ENCODE results near the gene SPIRE2. TPM values are rescaled to one million over a fixed set of nuclear protein-coding genes. Genes with fewer than 3 reads are reported as not detected.
A peak's percentile ranks its signal among the peaks of the same experiment; 100 is the strongest.

Gene SPIRE2
- total and polyA plus RNA-seq, 2 of the 4 experiments (the other 2 are of a cell fraction), result 0.72 to 1.9 TPM

DNA sequence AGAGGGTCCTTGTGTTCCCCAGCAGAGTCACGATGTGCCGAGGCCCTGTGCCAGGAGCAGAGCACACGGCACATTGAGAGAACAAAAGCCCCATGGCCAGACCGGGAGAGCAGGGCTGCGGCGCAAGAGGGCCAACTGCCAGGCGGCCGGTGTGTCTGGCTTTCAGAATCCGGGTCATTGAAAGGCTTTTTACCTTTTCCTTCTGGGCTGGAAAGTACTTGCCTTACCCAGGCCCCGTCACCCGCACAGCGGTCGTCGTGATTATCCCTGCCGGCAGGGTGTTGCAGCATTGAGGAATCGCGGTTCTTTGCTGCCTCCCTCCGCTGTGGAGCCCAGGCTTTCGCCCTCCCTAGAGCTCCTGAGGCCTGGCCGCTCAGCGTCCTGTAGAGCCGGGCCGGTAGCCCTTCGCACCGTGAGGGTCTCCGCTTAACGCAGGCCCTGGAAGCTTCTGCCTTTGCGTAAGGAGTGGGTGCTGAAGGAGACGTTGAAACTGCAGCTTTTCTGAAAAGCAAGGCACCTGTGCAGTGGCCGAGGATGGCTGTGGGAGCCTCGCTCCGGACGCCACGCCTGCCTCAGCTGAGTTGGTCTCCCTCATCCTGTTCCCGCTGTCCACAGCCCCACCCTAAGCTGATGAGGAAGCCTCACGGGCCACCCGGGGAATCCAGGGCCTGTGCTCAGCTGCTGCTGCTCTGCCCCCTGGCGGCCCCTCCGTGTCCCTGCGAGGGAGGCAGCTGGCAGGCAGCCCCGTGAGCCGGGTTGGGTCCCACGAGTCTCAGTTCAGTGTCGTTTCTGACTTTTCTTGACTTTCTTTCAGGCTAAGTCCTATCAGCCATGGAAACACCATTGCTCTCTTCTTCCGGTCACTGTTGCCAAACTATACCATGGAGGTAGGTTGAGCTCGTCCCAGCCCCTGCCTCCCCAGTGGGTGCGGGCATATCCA is 81.8 kb downstream of the SPIRE2 start:
- peaks cover 0 to 22% of the 10 kb centered on the region in 2 experiments; a peak in 3 of 4 replicates for H3K79me1 ChIP-seq (ENCODE audit: low read depth in 1 of 2, low read length in 2 of 2)
- DNase-seq (peak; percentile 64), ATAC-seq (ENCODE audit: low read depth) (peak; percentile 92)
- peaks cover 10% of the 10 kb centered on the region for H4K20me1 ChIP-seq (ENCODE audit: insufficient read depth, low read length)
- intact Hi-C loops (cut with micrococcal nuclease), result no loop called here
- H2AK5ac ChIP-seq (ENCODE audit: low read depth, low read length), result peak overlapping the region; percentile 64; the same call in 1 of the 2 replicates
- H3K27ac ChIP-seq (ENCODE audit: insufficient read depth, low read length), result no peak overlapping the region; the same call in 1 of the 2 replicates
- no peak overlapping the region for H3K4me3 ChIP-seq (ENCODE audit: insufficient read depth, low read depth, low read length)
- H3K14ac ChIP-seq (replicated peaks; ENCODE audit: low read depth, low read length), result no peak overlapping the region
- BruUV-seq (replicated peaks), result no TSS peak
- H2AFZ ChIP-seq (replicated peaks; ENCODE audit: low read length, poor library complexity), result peak overlapping the region; percentile 46
- no peak overlapping the region for H2BK15ac ChIP-seq (ENCODE audit: low read depth, low read length)
- no peak overlapping the region for H3K56ac ChIP-seq (ENCODE audit: extremely low read depth, insufficient read depth, low read length)
- no peak overlapping the region for H2BK20ac ChIP-seq (ENCODE audit: low read depth, low read length)
- no peak overlapping the region for H2BK120ac ChIP-seq (ENCODE audit: low read depth, low read length)
- no peaks in the 10 kb centered on the region for H3K9me3 ChIP-seq (ENCODE audit: control insufficient read depth, insufficient read depth, low read length)
- no peak overlapping the region for H3K4ac ChIP-seq (ENCODE audit: low read depth, low read length)
- ChIA-PET POLR2A (ENCODE audit: unreplicated experiment) (interaction anchor here (0.6 kb wide), 1 partner anchor 77 kb away, joined by 3 read pairs; no protein-coding TSS in a partner anchor), CTCF (interaction anchor here (0.7 to 1.1 kb wide), 4 partner anchors 8 to 13 kb away, joined by 3 to 4 read pairs (median 4); partner anchors contain the start of genes MC1R and TUBB3)
- H3K23ac ChIP-seq (ENCODE audit: low read depth, low read length), result no peak overlapping the region
- no peak overlapping the region for H2BK5ac ChIP-seq (ENCODE audit: low read depth, low read length, poor library complexity, severe bottlenecking)
- H3K4me1 ChIP-seq (ENCODE audit: control insufficient read depth, insufficient read depth, low read length), result no peaks in the 10 kb centered on the region
- H4K8ac ChIP-seq (ENCODE audit: low read depth in 2 of 2, low read length in 2 of 2), result no peak overlapping the region
- H3K36me3 ChIP-seq (ENCODE audit: control insufficient read depth, insufficient read depth, low read length), result peaks cover 63% of the 10 kb centered on the region
- peaks cover 5% of the 10 kb centered on the region; the same call in 1 of the 2 replicates for H3K9me1 ChIP-seq (ENCODE audit: insufficient read depth, low read length)
- H4K5ac ChIP-seq (ENCODE audit: low read depth, low read length), result no peak overlapping the region
- dilution Hi-C loops (cut with HindIII; ENCODE audit: low sequenced_read_pairs, unreplicated experiment), result no loop called here
- no peak overlapping the region for H3K9ac ChIP-seq (ENCODE audit: low read depth, low read length)
- H2AK9ac ChIP-seq (replicated peaks; ENCODE audit: low read depth, low read length, poor library complexity), result peak overlapping the region; percentile 81
- in situ Hi-C loops (cut with MboI; ENCODE audit: low sequenced_read_pairs), result no loop called here
- no peak overlapping the region for H3K18ac ChIP-seq (ENCODE audit: low read depth, low read length)
- no peaks in the 10 kb centered on the region for H3K27me3 ChIP-seq (ENCODE audit: control insufficient read depth, insufficient read depth, low read length)
- no peak overlapping the region for H4K91ac ChIP-seq (ENCODE audit: insufficient read depth, low read depth, low read length)
- no peak overlapping the region for H3K4me2 ChIP-seq (ENCODE audit: low read depth, low read length)
- 63% methylated on average over 37 of the region's 47 CpGs; no CpG with 5 or more reads in 1 of the 2 experiments for WGBS, 2 experiments (ENCODE audit: extremely low coverage in 2 of 2, insufficient read length in 1 of 2)
- no peak for TF ChIP-seq NFE2L2 (IDR thresholded peaks at IDR 0.05; ENCODE audit: low read depth, low read length)
- no peak for TF ChIP-seq RCOR1 (IDR thresholded peaks at IDR 0.05; ENCODE audit: insufficient replicate concordance, low read length)
- TF ChIP-seq CHD1 (IDR thresholded peaks at IDR 0.05; ENCODE audit: low read depth, low read length), result no peak
- TF ChIP-seq RAD21 (IDR thresholded peaks at IDR 0.05; ENCODE audit: low read length), result peak; percentile 55
- no peak for TF ChIP-seq RFX5 (IDR thresholded peaks at IDR 0.05; ENCODE audit: low read depth, low read length)
- peak; percentile 77 for TF ChIP-seq CTCF (conservative IDR thresholded peaks at IDR 0.05; ENCODE audit: low read depth, low read length)
- TF ChIP-seq ELK1 (IDR thresholded peaks at IDR 0.05; ENCODE audit: borderline replicate concordance, low read depth, low read length), result no peak
- peak; percentile 44; the same call in 1 of the 2 replicates for TF ChIP-seq BHLHE40 (IDR thresholded peaks at IDR 0.05; ENCODE audit: low read depth, low read length)
- no peak for TF ChIP-seq MAFK (IDR thresholded peaks at IDR 0.05; ENCODE audit: low read depth, low read length)
- TF ChIP-seq FOS (IDR thresholded peaks at IDR 0.05; ENCODE audit: low read depth, low read length), result no peak
- no peak for TF ChIP-seq CEBPB (IDR thresholded peaks at IDR 0.05; ENCODE audit: low read depth, low read length)
- TF ChIP-seq, protein P1, sequence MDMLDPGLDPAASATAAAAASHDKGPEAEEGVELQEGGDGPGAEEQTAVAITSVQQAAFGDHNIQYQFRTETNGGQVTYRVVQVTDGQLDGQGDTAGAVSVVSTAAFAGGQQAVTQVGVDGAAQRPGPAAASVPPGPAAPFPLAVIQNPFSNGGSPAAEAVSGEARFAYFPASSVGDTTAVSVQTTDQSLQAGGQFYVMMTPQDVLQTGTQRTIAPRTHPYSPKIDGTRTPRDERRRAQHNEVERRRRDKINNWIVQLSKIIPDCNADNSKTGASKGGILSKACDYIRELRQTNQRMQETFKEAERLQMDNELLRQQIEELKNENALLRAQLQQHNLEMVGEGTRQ (IDR thresholded peaks at IDR 0.05; ENCODE audit: low read depth, low read length), result no peak
- peak; percentile 37; the same call in 1 of the 2 replicates for TF ChIP-seq MAZ (IDR thresholded peaks at IDR 0.05; ENCODE audit: borderline replicate concordance, low read depth, low read length)

Data from IMR-90 (cell line).